ENCODE measurements around the gene AIMP1. TPM values are rescaled to one million over a fixed set of nuclear protein-coding genes. Genes with fewer than 3 reads are reported as not detected.
A peak's percentile ranks its signal among the peaks of the same experiment; 100 is the strongest.

AIMP1 gene
- total and polyA plus RNA-seq, 7 experiments from 2014 or later: 44.2 to 79.0 (median 57.4) TPM

GRCh38 chr4:106365613-106366012 is 49.3 kb downstream of the AIMP1 start:
- no peaks in the 10 kb centered on the region for H3K36me3 ChIP-seq (ENCODE audit: control insufficient read depth in 2 of 3, insufficient read depth in 3 of 3, low read length in 3 of 3)
- Mint-ChIP-seq H3K4me1 (peaks cover 0 to 5% (median 0%) of the 10 kb centered on the region in 7 donors), H3K9me3 (no peaks in the 10 kb centered on the region), H3K27ac (no peak overlapping the region), H3K4me3 (no peak overlapping the region), H3K27me3 (peaks cover 8 to 33% (median 22%) of the 10 kb centered on the region in 5 donors), H3K36me3 (no peaks in the 10 kb centered on the region)
- no peak overlapping the region for H3K4me3 ChIP-seq (ENCODE audit: low read length)
- ChIA-PET CTCF (no interaction called here), POLR2A (no interaction called here)
- DNase-seq (no peak), ATAC-seq (peak; percentile 26)
- H3K27ac ChIP-seq (ENCODE audit: low read depth, low read length): no peak overlapping the region
- no peaks in the 10 kb centered on the region for H3K4me1 ChIP-seq (ENCODE audit: control insufficient read depth in 2 of 2, insufficient read depth in 2 of 2, low read length in 2 of 2)
- H3K27me3 ChIP-seq (ENCODE audit: control insufficient read depth in 2 of 2, insufficient read depth in 2 of 2, low read length in 2 of 2): no peaks in the 10 kb centered on the region
- intact Hi-C loops (cut with micrococcal nuclease): no loop called here
- H3K9me3 ChIP-seq (ENCODE audit: control insufficient read depth in 2 of 3, low read length in 3 of 3): no peaks in the 10 kb centered on the region

- Mint-ChIP-seq H3K36me3 (no peaks in the 10 kb centered on the region), H3K27me3 (peaks cover 8 to 31% (median 20%) of the 10 kb centered on the region in 5 donors), H3K9me3 (no peaks in the 10 kb centered on the region), H3K4me3 (no peak overlapping the region), H3K27ac (no peak overlapping the region), H3K4me1 (peaks cover 0 to 5% (median 0%) of the 10 kb centered on the region in 7 donors)
- Histone ChIP-seq H3K4me1 (ENCODE audit: control insufficient read depth in 2 of 2, insufficient read depth in 2 of 2, low read length in 2 of 2) (no peaks in the 10 kb centered on the region), H3K36me3 (ENCODE audit: control insufficient read depth in 2 of 3, insufficient read depth in 3 of 3, low read length in 3 of 3) (no peaks in the 10 kb centered on the region), H3K27me3 (ENCODE audit: control insufficient read depth in 2 of 2, insufficient read depth in 2 of 2, low read length in 2 of 2) (no peaks in the 10 kb centered on the region), H3K4me3 (ENCODE audit: low read length) (no peak overlapping the region), H3K27ac (ENCODE audit: low read depth, low read length) (no peak overlapping the region), H3K9me3 (ENCODE audit: control insufficient read depth in 2 of 3, low read length in 3 of 3) (no peaks in the 10 kb centered on the region)
- no peak for DNase-seq
- intact Hi-C loops (cut with micrococcal nuclease): no loop called here
- ATAC-seq: no peak
- ChIA-PET POLR2A (no interaction called here), CTCF (no interaction called here)
These were observed 49.7 kb downstream of the AIMP1 start for GRCh38 chr4:106366026-106366425.

- H3K27me3 Mint-ChIP-seq: peaks cover 8 to 34% (median 21%) of the 10 kb centered on the region in 5 donors
- POLR2A ChIA-PET: no interaction called here
These were observed 50.7 kb downstream of the AIMP1 start for GRCh38 chr4:106367072-106367471.

GRCh38 chr4:106368678-106369077 is 52.3 kb downstream of the AIMP1 start, which contains the start of gene GIMD1:
Gene GIMD1 (minus strand): TSS chr4:106368778. CDS start chr4:106367435, 1,343 bp downstream.
- Histone ChIP-seq H3K36me3 (ENCODE audit: control insufficient read depth in 2 of 3, insufficient read depth in 3 of 3, low read length in 3 of 3) (no peaks in the 10 kb centered on the region), H3K4me3 (ENCODE audit: low read length) (no peak within 1 kb of the TSS), H3K9me3 (ENCODE audit: control insufficient read depth in 2 of 3, low read length in 3 of 3) (no peaks in the 10 kb centered on the region), H3K27ac (ENCODE audit: low read depth, low read length) (no peak within 1 kb of the TSS), H3K4me1 (ENCODE audit: control insufficient read depth in 2 of 2, insufficient read depth in 2 of 2, low read length in 2 of 2) (no peaks in the 10 kb centered on the region), H3K27me3 (ENCODE audit: control insufficient read depth in 2 of 2, insufficient read depth in 2 of 2, low read length in 2 of 2) (no peaks in the 10 kb centered on the region)
- no peaks in the 10 kb centered on the region for H3K36me3 Mint-ChIP-seq
- peaks cover 14 to 32% (median 20%) of the 10 kb centered on the region in 5 donors for H3K27me3 Mint-ChIP-seq
- POLR2A ChIA-PET: no interaction called here
- no peak within 1 kb of the TSS for H3K27ac Mint-ChIP-seq
- H3K4me3 Mint-ChIP-seq: no peak within 1 kb of the TSS
- H3K4me1 Mint-ChIP-seq: peaks cover 0 to 5% (median 0%) of the 10 kb centered on the region in 7 donors
- ATAC-seq (no peak), DNase-seq (no peak)
- CTCF ChIA-PET: interaction anchor here (0.6 kb wide), 1 partner anchor 575 kb away, joined by 3 read pairs; no protein-coding TSS in a partner anchor
- H3K9me3 Mint-ChIP-seq: no peaks in the 10 kb centered on the region
- intact Hi-C loops (cut with micrococcal nuclease): loop anchor here (1.0 to 2.0 kb wide), 3 partner anchors 134 to 1544 kb away; no protein-coding TSS in a partner anchor

More at GRCh38 chr4:106367072-106367471, 50.7 kb downstream of the AIMP1 start:
- Mint-ChIP-seq H3K4me3 (no peak overlapping the region), H3K9me3 (no peaks in the 10 kb centered on the region), H3K27ac (no peak overlapping the region), H3K4me1 (peaks cover 0 to 5% (median 0%) of the 10 kb centered on the region in 7 donors), H3K36me3 (no peaks in the 10 kb centered on the region)
- CTCF ChIA-PET: no interaction called here
- no peaks in the 10 kb centered on the region for H3K9me3 ChIP-seq (ENCODE audit: control insufficient read depth in 2 of 3, low read length in 3 of 3)
- H3K27ac ChIP-seq (ENCODE audit: low read depth, low read length): no peak overlapping the region
- H3K27me3 ChIP-seq (ENCODE audit: control insufficient read depth in 2 of 2, insufficient read depth in 2 of 2, low read length in 2 of 2): no peaks in the 10 kb centered on the region
- H3K36me3 ChIP-seq (ENCODE audit: control insufficient read depth in 2 of 3, insufficient read depth in 3 of 3, low read length in 3 of 3): no peaks in the 10 kb centered on the region
- no peaks in the 10 kb centered on the region for H3K4me1 ChIP-seq (ENCODE audit: control insufficient read depth in 2 of 2, insufficient read depth in 2 of 2, low read length in 2 of 2)
- H3K4me3 ChIP-seq (ENCODE audit: low read length): no peak overlapping the region
- intact Hi-C loops (cut with micrococcal nuclease): no loop called here
- ATAC-seq (no peak), DNase-seq (no peak)

GRCh38 chr4:106369456-106370060 is 53.2 kb downstream of the AIMP1 start:
- Histone ChIP-seq H3K4me1 (ENCODE audit: control insufficient read depth in 2 of 2, insufficient read depth in 2 of 2, low read length in 2 of 2) (no peaks in the 10 kb centered on the region), H3K36me3 (ENCODE audit: control insufficient read depth in 2 of 3, insufficient read depth in 3 of 3, low read length in 3 of 3) (no peaks in the 10 kb centered on the region), H3K27ac (ENCODE audit: low read depth, low read length) (no peak overlapping the region), H3K27me3 (ENCODE audit: control insufficient read depth in 2 of 2, insufficient read depth in 2 of 2, low read length in 2 of 2) (no peaks in the 10 kb centered on the region), H3K4me3 (ENCODE audit: low read length) (no peak overlapping the region), H3K9me3 (ENCODE audit: control insufficient read depth in 2 of 3, low read length in 3 of 3) (no peaks in the 10 kb centered on the region)
- Mint-ChIP-seq H3K27me3 (peaks cover 19 to 31% (median 24%) of the 10 kb centered on the region in 5 donors), H3K9me3 (no peaks in the 10 kb centered on the region), H3K36me3 (no peaks in the 10 kb centered on the region), H3K4me1 (peaks cover 0 to 5% (median 0%) of the 10 kb centered on the region in 7 donors), H3K4me3 (no peak overlapping the region), H3K27ac (no peak overlapping the region)
- ATAC-seq: peak; percentile 60
- peak in 5 of 9 donors; percentile 1 to 28 (median 1) for DNase-seq
- intact Hi-C loops (cut with micrococcal nuclease): loop anchor here (1.0 to 2.0 kb wide), 3 partner anchors 133 to 1543 kb away; no protein-coding TSS in a partner anchor
- CTCF ChIA-PET: interaction anchor here (1.2 kb wide), 1 partner anchor 1367 kb away, joined by 5 read pairs; no protein-coding TSS in a partner anchor
- POLR2A ChIA-PET: no interaction called here

- Mint-ChIP-seq H3K36me3 (no peaks in the 10 kb centered on the region), H3K27me3 (peaks cover 19 to 34% (median 24%) of the 10 kb centered on the region in 5 donors), H3K4me1 (peaks cover 0 to 5% (median 0%) of the 10 kb centered on the region in 7 donors), H3K27ac (no peak overlapping the region), H3K9me3 (no peaks in the 10 kb centered on the region), H3K4me3 (no peak overlapping the region)
- H3K27me3 ChIP-seq (ENCODE audit: control insufficient read depth in 2 of 2, insufficient read depth in 2 of 2, low read length in 2 of 2): no peaks in the 10 kb centered on the region
- H3K4me1 ChIP-seq (ENCODE audit: control insufficient read depth in 2 of 2, insufficient read depth in 2 of 2, low read length in 2 of 2): no peaks in the 10 kb centered on the region
- ATAC-seq (no peak), DNase-seq (no peak)
- H3K27ac ChIP-seq (ENCODE audit: low read depth, low read length): no peak overlapping the region
- POLR2A ChIA-PET: no interaction called here
- intact Hi-C loops (cut with micrococcal nuclease): no loop called here
- no peak overlapping the region for H3K4me3 ChIP-seq (ENCODE audit: low read length)
- no peaks in the 10 kb centered on the region for H3K36me3 ChIP-seq (ENCODE audit: control insufficient read depth in 2 of 3, insufficient read depth in 3 of 3, low read length in 3 of 3)
- CTCF ChIA-PET: interaction anchor here (1.2 kb wide), 1 partner anchor 1367 kb away, joined by 5 read pairs; no protein-coding TSS in a partner anchor
- no peaks in the 10 kb centered on the region for H3K9me3 ChIP-seq (ENCODE audit: control insufficient read depth in 2 of 3, low read length in 3 of 3)
These were observed 53.9 kb downstream of the AIMP1 start for GRCh38 chr4:106370214-106370613.

GRCh38 chr4:106371161-106371560 is 54.8 kb downstream of the AIMP1 start:
- Histone ChIP-seq H3K4me3 (ENCODE audit: low read length) (no peak overlapping the region), H3K27me3 (ENCODE audit: control insufficient read depth in 2 of 2, insufficient read depth in 2 of 2, low read length in 2 of 2) (no peaks in the 10 kb centered on the region), H3K4me1 (ENCODE audit: control insufficient read depth in 2 of 2, insufficient read depth in 2 of 2, low read length in 2 of 2) (no peaks in the 10 kb centered on the region), H3K36me3 (ENCODE audit: control insufficient read depth in 2 of 3, insufficient read depth in 3 of 3, low read length in 3 of 3) (no peaks in the 10 kb centered on the region), H3K9me3 (ENCODE audit: control insufficient read depth in 2 of 3, low read length in 3 of 3) (no peaks in the 10 kb centered on the region), H3K27ac (ENCODE audit: low read depth, low read length) (no peak overlapping the region)
- peaks cover 19 to 39% (median 24%) of the 10 kb centered on the region in 5 donors for H3K27me3 Mint-ChIP-seq
- H3K4me1 Mint-ChIP-seq: peaks cover 0 to 5% (median 0%) of the 10 kb centered on the region in 7 donors
- CTCF ChIA-PET: no interaction called here
- POLR2A ChIA-PET: no interaction called here
- H3K9me3 Mint-ChIP-seq: no peaks in the 10 kb centered on the region
- no peak overlapping the region for H3K27ac Mint-ChIP-seq
- no peak for ATAC-seq
- intact Hi-C loops (cut with micrococcal nuclease): no loop called here
- no peak for DNase-seq
- H3K4me3 Mint-ChIP-seq: no peak overlapping the region
- H3K36me3 Mint-ChIP-seq: no peaks in the 10 kb centered on the region

Data from naive thymus-derived CD4-positive, alpha-beta T cell (primary cell).